Astrocyte of the hippocampus (primary cell): ENCODE measurements around the gene CLOCK.

Experiments used
- DNase-seq: peaks from one replicate; pipeline ENCODE4 v3.0.0; 2011; ENCODE audit warnings: low read depth, low spot score

The CLOCK gene

DNA sequence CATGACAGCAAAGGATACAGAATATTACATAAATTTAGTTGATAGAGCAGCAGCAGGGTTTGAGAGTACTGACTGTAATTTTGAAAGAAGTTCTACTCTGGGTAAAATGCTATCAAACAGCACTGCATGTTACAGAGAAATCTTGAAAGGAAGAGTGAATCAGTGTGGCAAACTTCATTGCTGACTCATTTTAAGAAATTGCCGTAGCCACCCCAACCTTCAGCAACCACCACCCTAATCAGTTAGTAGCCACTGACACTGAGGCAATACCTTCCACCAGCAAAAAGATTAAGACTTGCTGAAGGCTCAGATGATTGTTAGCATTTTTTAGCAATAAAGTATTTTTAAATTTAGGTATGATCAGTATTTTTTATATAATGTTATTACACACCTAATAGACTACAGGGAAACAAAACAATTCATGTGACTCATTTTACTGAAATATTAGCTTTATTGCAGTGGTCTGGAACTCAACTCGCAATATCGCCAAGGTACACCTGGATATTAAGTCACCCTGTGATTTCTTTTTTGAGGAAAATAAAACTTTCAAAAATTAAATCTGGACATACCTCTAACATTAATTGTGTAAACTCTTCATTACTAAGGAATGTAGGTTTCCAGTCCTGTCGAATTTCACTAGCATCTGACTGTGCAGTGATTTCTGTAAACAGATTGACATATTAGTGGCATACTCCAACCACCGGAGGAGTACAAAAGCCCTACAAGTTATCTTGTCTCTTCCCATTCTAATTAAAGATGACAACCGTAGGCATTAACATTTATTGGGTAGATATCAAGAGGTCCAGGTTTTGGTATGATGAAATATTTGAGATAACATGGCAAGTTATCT lies 71.1 kb downstream of the CLOCK start:
- DNase-seq = peak; percentile 71

DNA sequence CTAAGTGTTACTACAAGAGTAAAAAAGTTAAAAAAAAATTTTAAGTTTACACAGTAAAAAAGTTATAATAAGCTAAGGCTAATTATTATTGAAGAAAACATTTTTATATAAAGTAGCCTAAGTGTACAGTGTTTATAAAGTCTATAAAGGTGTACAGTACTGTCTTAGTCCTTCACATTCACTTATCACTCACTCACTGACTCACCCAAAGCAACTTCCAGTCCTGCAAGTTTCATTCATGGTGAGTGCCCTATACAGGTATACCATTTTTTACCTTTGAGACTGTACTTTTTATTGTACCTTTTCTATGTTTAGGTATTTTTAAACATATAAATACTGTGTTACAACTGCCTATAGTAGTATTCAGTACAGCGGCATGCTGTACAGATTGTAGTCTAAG lies 76.7 kb downstream of the CLOCK start:
- no peak for DNase-seq

DNA sequence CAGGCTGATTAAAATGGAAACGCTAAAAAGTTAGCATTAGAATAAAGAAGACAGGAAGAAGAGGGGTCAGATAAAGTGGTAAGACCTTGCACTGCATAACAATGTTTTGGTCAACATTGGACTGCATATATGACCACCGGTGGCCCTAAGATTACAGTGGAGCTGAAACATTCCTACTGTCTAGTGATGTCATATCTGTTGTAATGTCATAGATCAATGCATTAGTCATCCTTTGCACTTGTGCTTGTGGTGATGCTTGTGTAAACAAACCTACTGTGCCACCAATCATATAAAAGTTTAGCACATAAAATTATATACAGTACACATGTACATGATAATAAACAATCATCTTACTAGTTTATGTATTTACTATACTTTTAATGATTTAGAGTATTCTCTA lies 78.0 kb downstream of the CLOCK start:
- DNase-seq = peak; percentile 58

DNA sequence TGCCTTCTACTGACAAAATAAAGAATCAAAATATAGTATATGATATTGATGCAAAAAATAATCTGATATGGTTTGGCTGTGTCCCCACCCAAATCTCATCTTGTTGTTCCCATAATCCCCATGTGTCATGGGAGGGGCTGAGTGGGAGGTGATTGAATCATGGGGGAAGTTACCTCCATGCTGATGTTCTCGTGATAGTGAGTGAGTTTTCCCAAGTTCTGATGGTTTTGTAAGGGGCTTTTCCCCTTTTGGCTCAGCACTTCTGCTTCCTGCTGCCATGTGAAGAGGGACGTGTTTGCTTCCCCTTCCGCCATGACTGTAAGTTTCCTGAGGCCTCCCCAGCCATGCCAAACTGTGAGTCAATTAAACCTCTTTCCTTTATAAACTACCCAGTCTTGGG lies 80.7 kb downstream of the CLOCK start:
- no peak for DNase-seq

DNA sequence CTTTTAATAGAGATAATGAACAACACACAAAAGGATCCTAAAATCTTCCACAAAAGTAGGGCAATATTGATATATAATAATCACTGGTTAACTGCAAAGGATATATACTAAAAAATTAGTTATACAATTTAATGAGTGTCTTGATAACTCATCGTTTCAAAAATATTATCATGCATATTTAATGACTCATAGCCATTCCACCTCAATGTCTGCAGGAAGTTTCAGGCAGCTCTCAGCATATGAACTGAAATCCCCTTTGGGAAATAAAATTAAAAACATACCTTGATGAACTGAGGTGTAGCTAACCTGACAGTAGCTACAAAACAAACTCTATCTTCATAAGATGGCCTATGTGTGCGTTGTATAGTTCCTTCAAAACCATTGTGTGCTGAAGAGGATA lies 88.1 kb downstream of the CLOCK start:
- DNase-seq = no peak

DNA sequence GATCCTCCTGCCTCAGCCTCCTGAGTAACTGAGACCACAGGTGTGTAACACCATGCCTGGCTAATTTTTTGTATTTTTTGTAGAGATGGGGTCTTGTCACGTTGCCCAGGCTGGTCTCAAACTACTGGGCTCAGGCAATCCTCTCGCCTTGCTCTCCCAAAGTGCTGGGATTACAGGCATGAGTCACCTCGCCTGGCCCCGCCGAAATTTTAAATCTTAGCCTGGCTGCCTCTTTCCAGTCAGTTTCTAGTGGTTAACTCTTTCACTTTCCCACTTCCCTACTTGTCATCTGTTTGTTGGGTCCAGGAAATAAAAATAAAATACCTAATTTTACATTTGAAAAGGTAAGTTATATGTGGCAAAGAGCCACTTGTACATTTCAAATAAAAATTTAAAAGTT lies 88.5 kb downstream of the CLOCK start:
- DNase-seq = peak; percentile 28

DNA sequence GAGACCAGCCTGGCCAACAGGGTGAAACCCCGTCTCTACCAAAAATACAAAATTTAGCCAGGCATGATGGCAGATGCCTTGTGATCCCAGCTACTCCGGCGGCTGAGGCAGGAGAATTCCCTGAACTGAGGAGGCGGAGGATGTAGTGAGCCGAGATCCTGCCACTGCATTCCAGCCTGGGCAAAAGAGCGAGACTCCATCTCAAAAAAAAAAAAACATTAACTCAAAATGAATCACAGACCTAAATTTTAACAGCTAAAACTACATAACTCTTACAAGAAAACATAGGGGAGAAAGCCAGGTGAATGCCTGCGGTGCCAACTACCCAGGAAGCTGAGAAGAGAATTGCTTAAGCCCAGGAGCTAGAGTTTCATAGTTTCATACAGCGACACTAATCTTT lies 96.1 kb downstream of the CLOCK start:
- DNase-seq = no peak

DNA sequence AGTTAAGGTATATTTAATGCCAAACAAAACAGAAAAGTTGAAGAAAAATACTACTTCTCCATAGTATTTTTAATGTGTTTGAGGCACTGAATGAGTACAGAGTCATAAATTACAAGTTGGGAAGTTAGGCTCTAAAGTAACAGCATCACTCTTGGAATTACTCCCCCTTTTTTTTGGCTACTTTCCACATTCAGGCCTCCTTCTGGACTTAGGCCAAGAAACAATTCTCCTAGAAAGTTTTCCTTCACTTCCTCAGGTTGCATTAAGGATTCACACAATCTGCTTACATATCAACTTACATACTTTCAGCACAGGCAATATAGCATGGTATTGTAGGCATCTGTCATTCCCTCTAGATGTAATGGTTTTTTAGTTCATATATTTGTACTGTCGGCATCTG lies 98.9 kb downstream of the CLOCK start:
- peak; percentile 50 for DNase-seq

DNA sequence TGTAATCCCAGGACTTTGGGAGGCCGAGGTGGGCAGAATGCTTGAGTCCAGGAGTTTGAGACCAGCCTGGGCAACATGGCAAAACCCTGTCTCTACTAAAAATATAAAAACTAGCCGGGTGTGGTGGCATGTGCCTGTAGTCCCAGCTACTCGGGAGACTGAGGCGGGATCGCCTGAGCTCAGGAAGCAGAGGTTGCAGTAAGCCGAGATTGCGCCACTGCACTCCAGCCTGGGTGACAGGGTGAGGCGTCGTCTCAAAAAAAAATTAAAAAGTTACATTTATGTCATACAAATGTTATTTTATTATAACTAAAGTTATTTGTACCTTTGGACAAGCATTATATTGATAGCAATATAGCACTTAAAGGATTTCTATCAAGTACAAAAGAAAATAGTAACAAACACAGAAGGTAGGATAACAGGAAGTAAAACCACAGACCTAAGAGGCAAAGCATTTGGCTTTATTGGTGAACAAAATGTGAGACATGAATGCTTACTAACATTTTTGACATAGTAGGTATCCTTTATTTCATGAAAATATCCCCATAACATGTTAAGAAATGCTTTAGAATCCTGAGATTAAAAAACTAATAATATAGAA lies 99.5 kb downstream of the CLOCK start:
- DNase-seq = no peak

DNA sequence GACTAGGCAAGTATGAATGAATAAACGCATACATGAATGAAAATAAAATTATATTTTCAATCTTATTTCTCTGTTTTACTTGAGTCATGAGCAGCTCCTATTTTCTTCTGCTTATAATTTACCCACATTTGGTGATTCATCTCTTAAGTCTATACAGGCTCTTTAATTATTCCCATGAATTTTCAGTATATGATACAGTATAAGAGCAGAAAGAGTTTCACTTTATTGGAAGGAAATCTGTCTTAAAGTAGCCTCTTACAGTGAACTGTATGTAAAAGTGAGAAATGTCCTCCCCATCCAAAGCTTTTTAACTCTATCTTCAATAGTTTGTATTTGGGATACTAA lies 100.2 kb downstream of the CLOCK start:
- DNase-seq = no peak

DNA sequence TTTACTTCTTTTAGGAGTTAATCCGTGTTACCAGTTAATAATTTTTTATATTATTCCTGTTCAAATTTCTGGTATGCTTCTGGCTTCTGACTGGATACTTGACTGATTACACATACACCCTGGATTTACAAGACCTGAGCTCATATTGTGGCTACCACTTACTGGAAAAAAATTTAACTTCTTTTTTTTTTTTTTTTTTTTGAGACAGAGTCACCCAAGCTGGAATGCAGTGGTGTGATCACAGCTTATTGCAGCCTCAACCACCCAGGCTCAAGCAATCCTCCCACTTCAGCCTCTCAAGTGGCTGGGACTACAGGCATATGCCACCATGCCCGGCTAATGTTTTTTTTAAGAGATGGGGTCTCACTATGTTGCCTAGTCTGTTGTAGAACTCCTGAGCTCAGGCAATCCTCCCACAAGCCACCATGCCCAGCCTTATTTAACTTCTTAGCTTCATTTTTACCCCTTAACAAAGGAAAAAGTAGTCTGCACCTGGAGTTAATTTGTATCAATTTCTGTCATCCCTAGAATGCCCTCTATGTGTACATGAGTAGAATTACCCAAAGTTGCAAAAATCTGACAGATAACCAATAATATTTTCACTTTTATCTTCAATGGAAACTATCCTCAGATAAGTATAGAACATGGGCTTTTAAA lies 100.7 kb downstream of the CLOCK start:
- peak; percentile 62 for DNase-seq

DNA sequence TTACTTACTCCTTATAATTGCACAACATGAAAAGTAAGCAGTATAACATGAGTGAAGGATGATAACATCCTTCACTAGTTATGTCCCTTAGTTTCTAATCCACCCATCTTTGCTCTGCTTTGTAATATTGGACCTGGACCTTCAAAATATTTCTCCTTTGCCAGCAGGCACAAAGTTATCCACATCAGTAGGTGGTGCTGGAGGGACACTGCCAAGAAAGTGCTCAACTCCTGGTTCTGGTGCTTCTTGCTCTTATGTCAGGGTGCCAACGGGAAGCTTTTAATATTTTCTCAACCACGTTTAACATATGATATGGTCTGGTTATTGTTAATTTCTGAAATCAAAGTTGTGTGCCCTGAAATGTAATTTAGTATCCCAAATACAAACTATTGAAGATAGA lies 101.9 kb downstream of the CLOCK start:
- DNase-seq = peak; percentile 55

DNA sequence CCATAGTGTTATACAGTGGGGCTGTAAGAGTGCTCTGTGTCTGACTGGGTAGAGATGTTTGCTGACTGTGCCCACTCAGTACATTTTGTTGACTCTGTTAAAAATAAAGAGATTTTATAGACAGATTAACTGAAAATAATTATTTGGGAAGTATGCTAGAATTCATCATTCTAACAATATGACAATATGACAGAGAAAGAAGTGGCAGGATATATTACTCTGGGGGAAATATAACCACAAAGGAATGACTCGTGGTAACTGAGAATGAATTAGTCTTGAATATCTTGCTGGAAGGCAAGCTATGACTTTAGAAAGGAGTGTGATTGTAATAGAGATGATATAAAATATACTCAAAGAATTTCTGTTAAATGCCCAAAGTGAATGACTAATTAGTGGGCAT lies 104.2 kb downstream of the CLOCK start:
- no peak for DNase-seq

DNA sequence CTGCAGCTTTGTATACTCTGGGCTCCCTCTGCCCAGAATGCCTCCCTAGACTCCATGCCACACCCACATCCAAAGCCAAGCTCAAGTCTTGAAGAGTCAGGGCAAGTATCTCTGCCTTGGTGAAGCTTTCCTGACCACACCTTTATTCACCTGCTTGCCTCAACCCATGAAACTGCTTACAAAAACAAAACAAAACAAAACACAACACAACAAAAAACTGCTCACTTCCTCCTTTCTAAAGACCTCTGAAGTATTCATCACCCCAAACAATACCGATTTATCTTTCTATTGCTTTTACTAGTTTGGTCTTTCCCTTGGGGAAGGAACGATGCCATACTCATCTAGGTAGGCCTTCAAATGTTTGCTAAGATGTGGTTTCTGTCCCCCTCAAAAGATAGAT lies 105.9 kb downstream of the CLOCK start:
- DNase-seq = no peak

DNA sequence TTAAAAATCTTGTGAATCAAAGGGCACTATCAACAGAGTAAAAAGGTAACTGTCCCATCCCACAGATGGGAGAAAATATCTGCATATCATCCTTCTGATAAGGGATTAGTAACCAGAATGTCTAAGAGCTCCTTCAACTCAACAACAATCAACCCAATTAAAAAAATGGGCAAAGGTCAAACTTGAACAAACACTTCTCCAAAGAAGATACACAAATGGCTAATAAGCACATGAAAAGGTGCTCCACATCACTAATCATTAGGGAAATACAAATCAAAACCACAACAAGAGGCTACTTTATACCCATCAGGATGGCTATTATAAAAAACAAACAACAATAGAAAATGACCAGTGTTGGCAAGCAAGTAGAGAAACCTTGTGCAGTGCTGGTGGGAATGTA lies 107.7 kb downstream of the CLOCK start:
- DNase-seq = no peak

DNA sequence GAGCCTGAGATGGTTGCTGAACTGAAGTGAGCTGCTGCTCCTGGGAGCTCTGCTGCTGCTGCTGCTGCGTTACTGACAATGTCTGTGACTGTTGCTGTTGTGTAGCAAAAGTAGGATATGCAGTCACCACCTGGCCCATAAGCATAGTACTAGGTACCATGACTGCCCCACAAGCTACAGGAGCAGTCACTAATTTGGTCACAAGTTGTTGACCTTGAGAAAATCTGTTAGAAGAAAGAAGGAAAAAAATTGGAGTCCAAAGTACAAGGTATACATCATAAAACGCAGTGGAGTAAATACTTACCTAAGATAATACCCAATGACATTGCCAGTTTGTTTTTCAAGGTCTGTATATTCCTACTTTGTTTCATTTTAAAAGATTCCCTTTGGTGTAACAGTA lies 108.4 kb downstream of the CLOCK start:
- no peak for DNase-seq

DNA sequence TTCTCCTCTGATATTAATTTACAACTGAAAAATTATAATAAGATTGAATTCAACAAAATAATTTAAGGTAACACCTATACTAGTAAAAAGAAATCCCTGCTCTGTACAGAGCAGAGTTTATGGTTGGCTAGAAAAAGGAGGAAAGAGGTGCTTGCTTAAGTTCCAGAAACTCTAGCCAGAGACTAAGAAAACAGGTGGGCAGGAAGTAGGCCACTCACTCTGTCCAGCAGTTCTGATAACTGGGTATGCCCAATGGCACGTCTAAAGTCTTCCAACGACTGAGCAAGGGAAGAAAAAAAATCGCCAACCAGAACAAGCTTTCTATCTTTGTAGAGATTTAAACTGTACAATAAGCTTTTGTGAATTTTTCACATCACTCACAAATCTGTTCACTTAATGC lies 108.9 kb downstream of the CLOCK start:
- no peak for DNase-seq

DNA sequence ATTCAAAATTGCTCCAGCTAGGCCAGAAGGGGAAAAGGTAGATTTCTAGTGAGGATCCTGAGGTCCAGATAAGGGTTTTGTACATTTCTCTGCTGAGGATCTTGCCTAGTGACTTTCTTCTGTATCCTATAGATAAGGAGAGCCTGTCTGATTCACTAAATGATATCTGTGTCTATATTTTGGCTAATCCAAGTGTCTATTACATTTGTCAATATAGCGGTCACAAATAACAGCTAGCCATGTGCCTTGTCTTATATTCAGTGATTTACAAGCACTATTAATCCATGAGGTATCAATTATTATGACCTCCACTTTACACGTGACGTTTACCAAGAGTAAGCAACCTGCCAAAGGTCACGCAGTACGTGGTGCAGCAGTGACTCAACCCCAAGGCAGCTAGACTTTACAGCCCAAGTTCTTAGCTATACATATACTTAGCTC lies 109.3 kb downstream of the CLOCK start:
- no peak for DNase-seq

DNA sequence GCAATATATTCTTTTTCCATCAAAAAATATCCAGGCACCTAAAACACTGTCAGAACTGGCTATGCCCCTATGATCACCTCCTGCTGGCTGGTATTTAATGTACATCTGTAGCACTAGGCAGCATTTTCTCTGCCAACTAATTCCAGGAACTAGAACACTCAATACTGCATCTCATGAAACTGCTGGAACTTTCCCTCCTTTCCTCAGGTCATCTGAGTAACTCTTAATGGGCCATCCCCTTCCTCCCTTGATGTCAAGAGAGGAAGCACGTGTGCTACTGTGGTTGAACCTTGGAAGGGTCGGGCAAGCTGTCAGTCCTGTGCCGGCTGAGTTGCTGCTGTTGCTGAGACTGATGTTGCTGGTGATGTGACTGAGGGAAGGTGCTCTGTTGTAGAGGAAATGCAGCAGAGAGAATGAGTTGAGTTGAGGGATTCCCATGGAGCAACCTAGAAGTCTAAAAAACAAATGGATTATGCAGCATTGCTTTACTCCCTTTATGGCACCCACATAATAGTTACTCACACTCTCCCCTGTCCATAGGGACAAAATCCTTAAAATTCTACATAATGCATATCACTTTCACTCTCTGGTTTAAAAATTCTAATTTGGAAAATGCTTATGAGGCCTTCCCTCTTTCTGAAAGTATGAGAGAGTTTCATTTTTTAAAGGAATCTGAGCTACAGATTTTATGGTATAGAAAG lies 111.4 kb downstream of the CLOCK start:
- DNase-seq = peak; percentile 24

DNA sequence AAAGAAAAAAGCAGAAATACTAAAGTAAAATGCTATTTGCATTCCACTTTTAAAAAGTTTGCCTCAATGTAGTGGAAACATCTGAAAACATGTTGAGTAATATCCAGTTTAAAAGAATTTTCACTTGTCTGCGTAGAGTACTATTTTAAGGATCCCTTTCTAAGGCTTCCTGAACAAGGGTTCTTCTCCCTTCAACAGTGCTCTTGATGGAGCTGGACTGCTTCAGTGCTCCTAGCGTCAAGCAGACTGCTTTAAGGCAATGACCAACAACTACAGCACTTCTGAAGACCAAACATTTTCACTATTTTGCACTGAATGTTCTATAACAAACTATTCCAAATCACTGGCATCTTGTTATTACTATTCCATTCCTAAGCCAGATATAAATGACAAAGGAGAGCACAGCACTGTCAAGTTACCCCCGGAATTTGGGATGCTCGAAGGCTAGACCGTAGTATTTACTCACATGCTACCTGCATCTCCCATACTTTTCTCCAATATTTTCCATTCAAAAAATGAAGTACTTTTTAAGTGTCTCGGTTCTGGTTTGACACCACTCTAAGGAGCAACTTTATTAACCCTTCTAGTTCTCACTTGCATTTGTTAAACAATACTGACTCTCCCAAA lies 114.9 kb downstream of the CLOCK start:
- no peak for DNase-seq

DNA sequence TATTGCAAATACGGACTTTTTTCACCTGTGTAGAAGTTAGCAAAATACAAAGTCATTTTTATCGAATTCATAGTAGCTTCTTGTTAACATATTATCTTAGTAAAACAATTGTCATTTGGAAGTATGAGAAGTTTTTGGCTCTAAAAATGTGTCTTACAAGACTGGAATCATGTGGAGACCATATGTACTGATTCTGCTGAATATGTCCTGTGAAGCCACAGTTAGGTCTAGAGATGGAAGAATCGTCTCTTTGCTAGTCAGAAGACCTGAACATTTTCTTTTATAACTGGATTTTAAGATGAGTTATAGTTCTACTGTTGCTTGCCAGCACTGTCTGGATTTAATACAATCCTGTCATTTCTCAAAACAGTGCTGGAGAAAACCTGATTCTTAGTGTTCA lies 121.9 kb downstream of the CLOCK start:
- no peak for DNase-seq

DNA sequence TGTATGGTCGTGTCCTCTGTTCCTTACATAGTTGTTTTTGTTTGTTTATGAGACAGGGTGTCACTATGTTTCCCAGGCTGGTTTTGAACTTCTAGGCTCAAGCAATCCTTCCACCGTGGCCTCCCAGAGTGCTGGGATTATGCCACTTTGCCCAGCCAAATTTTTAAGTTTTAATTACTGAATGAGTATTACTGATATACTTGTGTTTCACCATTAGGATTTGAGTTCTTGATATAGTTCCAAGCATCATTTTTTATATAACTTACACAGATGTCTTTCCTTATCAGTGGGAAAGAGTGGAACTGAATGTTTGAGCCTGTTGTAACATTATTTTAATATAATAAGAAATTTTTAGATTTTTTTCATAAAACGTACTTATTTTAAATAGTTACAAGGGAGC lies 130.5 kb downstream of the CLOCK start:
- no peak for DNase-seq
